ENCODE data around the gene ATP6AP1. TPM values are rescaled to one million over a fixed set of nuclear protein-coding genes. Genes with fewer than 3 reads are reported as not detected.

ATP6AP1 gene
- polyA plus RNA-seq, 1 experiment, result 65.0 TPM

- ChIA-PET CTCF (no interaction called here), POLR2A (interaction anchor here (0.6 to 0.7 kb wide), 2 partner anchors 25 to 454 kb away, joined by 3 to 4 read pairs; no protein-coding TSS in a partner anchor)
- H3K9me3 ChIP-seq (ENCODE audit: control insufficient read depth, insufficient read depth, low read length), result no peaks in the 10 kb centered on the region
- H3K27ac ChIP-seq (ENCODE audit: low read depth, low read length), result no peak overlapping the region
- no peaks in the 10 kb centered on the region for H3K27me3 ChIP-seq (ENCODE audit: control insufficient read depth, insufficient read depth, low read length)
- TF ChIP-seq, protein P1, sequence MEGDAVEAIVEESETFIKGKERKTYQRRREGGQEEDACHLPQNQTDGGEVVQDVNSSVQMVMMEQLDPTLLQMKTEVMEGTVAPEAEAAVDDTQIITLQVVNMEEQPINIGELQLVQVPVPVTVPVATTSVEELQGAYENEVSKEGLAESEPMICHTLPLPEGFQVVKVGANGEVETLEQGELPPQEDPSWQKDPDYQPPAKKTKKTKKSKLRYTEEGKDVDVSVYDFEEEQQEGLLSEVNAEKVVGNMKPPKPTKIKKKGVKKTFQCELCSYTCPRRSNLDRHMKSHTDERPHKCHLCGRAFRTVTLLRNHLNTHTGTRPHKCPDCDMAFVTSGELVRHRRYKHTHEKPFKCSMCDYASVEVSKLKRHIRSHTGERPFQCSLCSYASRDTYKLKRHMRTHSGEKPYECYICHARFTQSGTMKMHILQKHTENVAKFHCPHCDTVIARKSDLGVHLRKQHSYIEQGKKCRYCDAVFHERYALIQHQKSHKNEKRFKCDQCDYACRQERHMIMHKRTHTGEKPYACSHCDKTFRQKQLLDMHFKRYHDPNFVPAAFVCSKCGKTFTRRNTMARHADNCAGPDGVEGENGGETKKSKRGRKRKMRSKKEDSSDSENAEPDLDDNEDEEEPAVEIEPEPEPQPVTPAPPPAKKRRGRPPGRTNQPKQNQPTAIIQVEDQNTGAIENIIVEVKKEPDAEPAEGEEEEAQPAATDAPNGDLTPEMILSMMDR (IDR thresholded peaks at IDR 0.05; ENCODE audit: low read depth, low read length), result no peak
- H3K4me3 ChIP-seq (ENCODE audit: low read depth, low read length), result no peak overlapping the region
- no peak for DNase-seq (ENCODE audit: low read depth, low spot score)
Measured at GRCh38 chrX:154401045-154401799, 27.3 kb upstream of the ATP6AP1 start.

DNA sequence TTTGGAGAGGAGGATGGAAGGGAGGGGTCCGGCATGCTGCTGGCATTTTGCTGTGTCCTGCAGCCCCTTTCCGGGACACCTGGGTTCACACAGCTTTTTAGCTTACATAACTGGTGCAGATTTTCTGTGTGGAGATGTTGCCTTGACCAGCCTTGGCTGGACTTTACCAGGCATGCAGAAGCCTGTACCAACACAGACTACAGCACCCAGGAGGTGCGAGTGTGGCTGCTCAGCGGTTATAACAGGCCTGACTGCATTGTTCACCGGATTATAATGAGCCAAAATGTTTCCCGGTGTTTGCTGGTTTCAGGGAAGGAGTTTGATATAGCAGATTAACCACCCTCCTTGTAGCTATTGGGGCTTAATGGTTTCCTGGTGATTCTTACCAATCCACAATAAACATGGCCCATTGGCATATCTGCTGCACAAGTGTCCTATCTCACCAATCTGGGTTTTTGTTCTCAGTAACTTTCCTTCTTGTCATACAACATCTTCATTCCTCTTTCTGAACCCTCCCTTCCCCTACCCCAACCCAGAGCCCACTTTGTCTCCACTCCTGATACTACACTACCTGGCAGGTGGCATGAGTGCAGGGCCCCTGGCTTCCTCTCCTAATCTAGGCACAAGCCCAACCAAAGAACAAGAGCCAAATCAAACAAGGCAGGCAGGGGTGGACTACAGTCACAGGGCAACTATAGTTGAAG, 26.4 kb upstream of the ATP6AP1 start:
- H3K27ac ChIP-seq (ENCODE audit: low read depth, low read length), result peak overlapping the region; percentile 21
- DNase-seq (ENCODE audit: low read depth, low spot score), result no peak
- TF ChIP-seq, protein P1 (IDR thresholded peaks at IDR 0.05; ENCODE audit: low read depth, low read length), result no peak
- H3K4me3 ChIP-seq (ENCODE audit: low read depth, low read length), result no peak overlapping the region
- no peaks in the 10 kb centered on the region for H3K9me3 ChIP-seq (ENCODE audit: control insufficient read depth, insufficient read depth, low read length)
- ChIA-PET POLR2A (interaction anchor here (0.7 kb wide), 1 partner anchor 455 kb away, joined by 4 read pairs; no protein-coding TSS in a partner anchor), CTCF (interaction anchor here (1.1 kb wide), 1 partner anchor 133 kb away, joined by 3 read pairs; no protein-coding TSS in a partner anchor)
- no peaks in the 10 kb centered on the region for H3K27me3 ChIP-seq (ENCODE audit: control insufficient read depth, insufficient read depth, low read length)

DNA sequence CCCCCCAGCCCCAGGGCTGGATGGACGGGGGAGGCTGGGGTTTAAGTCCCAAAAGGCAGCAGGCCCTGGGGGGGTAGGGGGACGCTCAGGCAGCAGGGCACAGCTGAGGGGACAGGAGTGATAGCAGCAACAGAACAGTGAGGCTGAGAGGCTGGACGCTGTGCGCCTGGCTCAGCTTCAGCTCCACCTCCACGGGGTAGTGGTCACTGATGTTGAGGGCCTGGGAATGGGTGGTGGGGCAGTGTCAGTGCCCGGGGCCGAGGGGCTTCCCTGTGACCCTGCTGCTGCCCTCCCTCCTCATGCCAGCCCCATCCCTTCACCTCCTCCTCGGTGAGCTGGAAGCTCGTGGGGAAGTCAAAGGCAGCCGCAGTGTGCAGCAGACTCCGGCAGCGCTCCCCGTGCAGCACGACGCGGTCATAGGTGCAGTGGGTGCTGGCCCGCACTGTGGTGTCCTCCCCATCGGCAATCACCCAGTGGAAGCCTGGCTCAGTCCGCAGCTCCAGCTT, 25.8 kb upstream of the ATP6AP1 start:
- TF ChIP-seq, protein P1 (IDR thresholded peaks at IDR 0.05; ENCODE audit: low read depth, low read length), result no peak
- Histone ChIP-seq H3K27me3 (ENCODE audit: control insufficient read depth, insufficient read depth, low read length) (no peaks in the 10 kb centered on the region), H3K4me3 (ENCODE audit: low read depth, low read length) (no peak overlapping the region), H3K27ac (ENCODE audit: low read depth, low read length) (no peak overlapping the region), H3K9me3 (ENCODE audit: control insufficient read depth, insufficient read depth, low read length) (no peaks in the 10 kb centered on the region)
- ChIA-PET CTCF (interaction anchor here (1.1 kb wide), 1 partner anchor 133 kb away, joined by 3 read pairs; no protein-coding TSS in a partner anchor), POLR2A (no interaction called here)
- no peak for DNase-seq (ENCODE audit: low read depth, low spot score)

DNA sequence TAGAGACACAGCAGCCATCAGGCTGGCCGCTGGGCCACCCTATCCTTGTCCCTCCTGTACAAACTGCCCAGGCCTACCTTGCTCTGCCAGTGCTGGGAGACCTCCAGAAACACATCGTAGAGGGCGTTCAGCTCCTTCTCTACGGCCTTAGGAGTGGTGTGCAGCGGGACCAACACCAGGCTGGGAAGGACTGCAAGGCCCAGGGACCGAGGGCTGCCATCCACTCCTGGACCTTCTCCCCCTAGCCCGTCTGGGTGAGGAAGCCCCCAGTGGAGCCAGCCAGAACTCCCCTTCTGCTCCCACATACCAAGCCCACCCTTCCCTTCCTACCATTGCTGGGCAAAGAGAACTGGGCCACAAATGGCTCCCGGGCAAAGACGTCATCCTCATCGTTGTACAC, 25.3 kb upstream of the ATP6AP1 start:
- no peaks in the 10 kb centered on the region for H3K27me3 ChIP-seq (ENCODE audit: control insufficient read depth, insufficient read depth, low read length)
- H3K9me3 ChIP-seq (ENCODE audit: control insufficient read depth, insufficient read depth, low read length), result no peaks in the 10 kb centered on the region
- no peak for DNase-seq (ENCODE audit: low read depth, low spot score)
- CTCF ChIA-PET, result interaction anchor here (1.1 kb wide), 1 partner anchor 132 kb away, joined by 3 read pairs; no protein-coding TSS in a partner anchor
- no peak overlapping the region for H3K4me3 ChIP-seq (ENCODE audit: low read depth, low read length)
- POLR2A ChIA-PET, result no interaction called here
- H3K27ac ChIP-seq (ENCODE audit: low read depth, low read length), result no peak overlapping the region
- TF ChIP-seq, protein P1 (IDR thresholded peaks at IDR 0.05; ENCODE audit: low read depth, low read length), result no peak

DNA sequence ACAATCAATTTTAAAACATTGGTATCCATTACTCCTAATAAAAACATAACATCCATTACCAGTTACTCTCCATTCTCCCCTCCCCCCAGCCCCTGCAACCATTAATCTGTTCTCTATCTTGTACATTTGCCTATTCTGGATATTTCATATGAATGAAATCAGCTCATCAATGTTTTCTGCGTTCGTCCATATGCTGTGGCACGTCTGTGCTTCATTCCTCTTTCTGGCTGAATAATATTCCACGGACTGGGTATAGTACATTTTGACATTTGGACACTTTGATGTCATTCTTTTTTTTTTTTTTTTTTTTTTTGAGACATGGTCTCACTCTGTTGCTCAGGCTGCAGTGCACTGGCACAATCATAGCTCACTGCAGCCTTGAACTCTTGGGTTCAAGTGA, 24.6 kb upstream of the ATP6AP1 start:
- no peaks in the 10 kb centered on the region for H3K9me3 ChIP-seq (ENCODE audit: control insufficient read depth, insufficient read depth, low read length)
- ChIA-PET CTCF (no interaction called here), POLR2A (no interaction called here)
- H3K4me3 ChIP-seq (ENCODE audit: low read depth, low read length), result no peak overlapping the region
- DNase-seq (ENCODE audit: low read depth, low spot score), result no peak
- no peaks in the 10 kb centered on the region for H3K27me3 ChIP-seq (ENCODE audit: control insufficient read depth, insufficient read depth, low read length)
- no peak overlapping the region for H3K27ac ChIP-seq (ENCODE audit: low read depth, low read length)
- TF ChIP-seq, protein P1 (IDR thresholded peaks at IDR 0.05; ENCODE audit: low read depth, low read length), result no peak

Data from AG04450 (cell line).